Measurements from ENCODE around the gene USB1. TPM values are rescaled to one million over a fixed set of nuclear protein-coding genes. Genes with fewer than 3 reads are reported as not detected.

Gene USB1
- polyA plus RNA-seq, 2 of the 4 experiments (the other 2 are of a cell fraction), result 88.8 to 143 TPM

- H3K27ac ChIP-seq, result no peak overlapping the region
- H3K4me2 ChIP-seq, result no peak overlapping the region
- ATAC-seq, result no peak
- no peak for DNase-seq (ENCODE audit: low read depth in 1 of 2, low spot score in 1 of 2)
- CTCF ChIA-PET, result no interaction called here
- TF ChIP-seq NR3C1 (IDR thresholded peaks at IDR 0.05) (no peak), CBX8 (IDR thresholded peaks at IDR 0.05) (no peak), RNF2 (IDR thresholded peaks at IDR 0.05; ENCODE audit: borderline replicate concordance, low read depth) (no peak), BCL3 (IDR thresholded peaks at IDR 0.05) (no peak), MAZ (IDR thresholded peaks at IDR 0.05; ENCODE audit: borderline replicate concordance, low read depth, low read length) (no peak), CHD4 (IDR thresholded peaks at IDR 0.05; ENCODE audit: borderline replicate concordance) (no peak), SMC3 (IDR thresholded peaks at IDR 0.05) (no peak), NFE2L2 (conservative IDR thresholded peaks at IDR 0.05; ENCODE audit: low read length) (no peak)
- TF ChIP-seq, protein P1, sequence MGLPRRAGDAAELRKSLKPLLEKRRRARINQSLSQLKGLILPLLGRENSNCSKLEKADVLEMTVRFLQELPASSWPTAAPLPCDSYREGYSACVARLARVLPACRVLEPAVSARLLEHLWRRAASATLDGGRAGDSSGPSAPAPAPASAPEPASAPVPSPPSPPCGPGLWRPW (IDR thresholded peaks at IDR 0.05), result no peak
- FAIRE-seq, result no peak
- H3K4me3 ChIP-seq, result no peak overlapping the region
- WGBS (ENCODE audit: missing lambda C conversion rate), result 85% methylated on average over 25 of the region's 31 CpGs
- POLR2A ChIA-PET, result no interaction called here
- no peaks in the 10 kb centered on the region for H3K9me3 ChIP-seq
- H3K4me1 ChIP-seq, result no peaks in the 10 kb centered on the region
Observed at GRCh38 chr16:58045096-58045495, 43.9 kb downstream of the USB1 start.

- Histone ChIP-seq H3K9me3 (no peaks in the 10 kb centered on the region), H3K27ac (no peak overlapping the region), H3K4me1 (no peaks in the 10 kb centered on the region), H3K4me3 (no peak overlapping the region), H3K4me2 (no peak overlapping the region)
- ChIA-PET POLR2A (no interaction called here), CTCF (interaction anchor here (0.7 to 0.9 kb wide), 2 partner anchors 13 to 470 kb away, joined by 3 read pairs; no protein-coding TSS in a partner anchor)
- FAIRE-seq (no peak), ATAC-seq (no peak), DNase-seq (ENCODE audit: low read depth in 1 of 2, low spot score in 1 of 2) (no peak)
- TF ChIP-seq NPAS2 (CRISPR knock-in tag; IDR thresholded peaks at IDR 0.05; ENCODE audit: borderline replicate concordance) (no peak), POLR2A (IDR thresholded peaks at IDR 0.05; ENCODE audit: low read length) (no peak), RARB (CRISPR knock-in tag; IDR thresholded peaks at IDR 0.05) (no peak), RAD21 (conservative IDR thresholded peaks at IDR 0.05 in 1 of 2, IDR thresholded peaks at IDR 0.05 in 1 of 2) (no peak), FOSB (CRISPR knock-in tag; IDR thresholded peaks at IDR 0.05) (no peak), MYC (IDR thresholded peaks at IDR 0.05; ENCODE audit: borderline replicate concordance, low read length) (no peak), ESRRA (IDR thresholded peaks at IDR 0.05; ENCODE audit: borderline replicate concordance, low read length) (no peak), REST (IDR thresholded peaks at IDR 0.05) (no peak), JUNB (IDR thresholded peaks at IDR 0.05) (no peak), HOXA7 (CRISPR knock-in tag; IDR thresholded peaks at IDR 0.05) (no peak), HOXB5 (CRISPR knock-in tag; IDR thresholded peaks at IDR 0.05) (no peak), CBX8 (IDR thresholded peaks at IDR 0.05) (no peak), E2F6 (IDR thresholded peaks at IDR 0.05; ENCODE audit: borderline replicate concordance, low read depth) (no peak), CBX2 (IDR thresholded peaks at IDR 0.05; ENCODE audit: borderline replicate concordance, low read depth) (no peak), MAFK (IDR thresholded peaks at IDR 0.05; ENCODE audit: partially characterized antibody) (no peak), RCOR1 (IDR thresholded peaks at IDR 0.05; ENCODE audit: low read depth, low read length) (no peak)
- TF ChIP-seq, protein P2, sequence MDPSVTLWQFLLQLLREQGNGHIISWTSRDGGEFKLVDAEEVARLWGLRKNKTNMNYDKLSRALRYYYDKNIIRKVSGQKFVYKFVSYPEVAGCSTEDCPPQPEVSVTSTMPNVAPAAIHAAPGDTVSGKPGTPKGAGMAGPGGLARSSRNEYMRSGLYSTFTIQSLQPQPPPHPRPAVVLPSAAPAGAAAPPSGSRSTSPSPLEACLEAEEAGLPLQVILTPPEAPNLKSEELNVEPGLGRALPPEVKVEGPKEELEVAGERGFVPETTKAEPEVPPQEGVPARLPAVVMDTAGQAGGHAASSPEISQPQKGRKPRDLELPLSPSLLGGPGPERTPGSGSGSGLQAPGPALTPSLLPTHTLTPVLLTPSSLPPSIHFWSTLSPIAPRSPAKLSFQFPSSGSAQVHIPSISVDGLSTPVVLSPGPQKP (IDR thresholded peaks at IDR 0.05; ENCODE audit: low read depth, low read length), result no peak
- 90% methylated on average over 14 of the region's 16 CpGs for WGBS (ENCODE audit: missing lambda C conversion rate)
Observed at GRCh38 chr16:58046054-58046881, 45.1 kb downstream of the USB1 start.
